Stimulated activated CD8-positive, alpha-beta memory T cell treated with anti-CD3 and anti-CD28 coated beads, Interleukin-15, amount 100 ng/mL, for 1 hour (primary cell): ENCODE results near the gene CD59.
"Not testable (repeated sequence)": the region's sequence is repeated elsewhere in the genome, so short reads cannot be mapped to it uniquely, and the experiment has no call there.

ENCODE experiments used
- DNase-seq: peaks from one replicate; pipeline ENCODE4 v3.0.0-alpha.2; 2020; ENCODE audit warnings: low read depth

CD59 gene

DNA sequence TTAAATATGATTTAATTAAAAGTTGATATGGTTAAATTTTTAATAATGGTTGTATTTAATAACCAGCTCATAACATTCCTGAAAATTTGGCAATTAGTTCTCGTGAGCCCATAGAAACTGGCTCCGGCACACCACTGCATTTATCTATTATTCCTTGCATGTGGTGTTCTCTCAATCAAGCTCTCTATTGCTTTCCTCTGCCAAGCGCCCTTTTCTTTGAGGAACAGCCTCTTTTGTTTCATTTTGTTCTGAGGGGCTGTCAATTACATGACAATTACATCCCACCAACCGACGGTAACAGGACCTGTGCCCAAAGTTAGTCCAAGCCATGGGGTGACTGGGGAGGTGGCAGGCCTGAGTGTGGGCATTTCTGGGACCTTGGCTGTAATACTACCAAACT lies 43.7 kb downstream of the CD59 start:
- DNase-seq: no peak

DNA sequence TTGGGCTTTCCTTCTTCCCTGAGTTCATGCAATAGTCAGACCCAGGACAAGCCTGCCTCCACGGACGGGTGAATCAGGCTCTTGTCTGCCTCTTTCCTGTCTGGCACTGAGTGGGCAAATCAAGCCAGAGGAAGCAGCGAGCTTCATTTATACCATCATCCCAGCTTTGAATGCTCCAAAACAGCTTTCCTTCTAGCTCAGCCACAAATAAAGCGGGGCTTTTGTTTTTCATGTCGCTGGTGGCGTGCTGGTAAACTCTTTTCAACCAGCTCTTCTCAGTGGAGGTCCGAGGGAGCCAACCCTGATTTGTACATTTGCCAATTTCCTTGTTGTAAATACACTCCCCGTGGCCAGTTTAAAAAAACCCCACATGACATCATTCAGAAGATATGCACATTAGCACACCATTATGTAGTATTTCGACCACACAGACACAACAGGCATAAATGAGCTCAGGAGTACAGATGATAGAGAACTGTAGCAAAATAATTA lies 44.2 kb downstream of the CD59 start:
- DNase-seq: no peak

DNA sequence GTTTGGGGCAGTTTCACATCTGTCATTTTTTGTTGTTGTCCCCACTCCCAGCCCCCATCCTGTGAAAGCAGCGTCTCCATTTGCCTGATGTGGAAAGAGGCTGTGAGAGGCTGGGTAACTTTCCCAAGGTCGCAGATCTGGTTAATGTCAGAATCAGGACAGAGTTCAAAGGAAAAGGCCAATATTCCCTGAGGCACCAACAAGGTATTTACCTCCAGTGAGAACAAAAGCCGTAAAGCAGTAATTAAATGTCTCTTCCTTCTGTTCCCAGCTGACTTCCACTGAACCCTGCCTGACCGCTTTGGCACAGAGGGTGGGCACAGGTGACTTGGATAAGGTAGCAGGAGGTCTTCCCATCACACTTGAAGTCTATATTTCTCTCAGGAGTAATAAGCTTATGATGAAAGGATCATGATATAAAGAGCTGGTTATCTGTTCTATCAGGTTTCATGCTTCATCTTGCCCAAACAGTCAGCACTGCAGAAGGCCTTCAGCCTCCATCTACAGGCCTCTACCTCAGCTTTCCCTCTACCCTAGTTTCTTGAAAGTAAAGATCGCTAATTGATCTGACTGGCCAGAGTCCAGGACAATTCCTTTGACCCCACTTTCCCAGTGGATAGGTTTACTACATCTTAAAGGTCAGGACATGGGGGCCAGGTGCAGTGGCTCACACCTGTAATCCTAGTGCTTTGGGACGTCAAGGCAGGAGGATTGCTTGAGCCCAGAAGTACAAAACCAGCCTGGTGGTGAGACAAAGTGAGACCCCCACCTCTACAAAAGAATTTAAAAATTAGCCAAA lies 45.0 kb downstream of the CD59 start:
- DNase-seq: no peak

DNA sequence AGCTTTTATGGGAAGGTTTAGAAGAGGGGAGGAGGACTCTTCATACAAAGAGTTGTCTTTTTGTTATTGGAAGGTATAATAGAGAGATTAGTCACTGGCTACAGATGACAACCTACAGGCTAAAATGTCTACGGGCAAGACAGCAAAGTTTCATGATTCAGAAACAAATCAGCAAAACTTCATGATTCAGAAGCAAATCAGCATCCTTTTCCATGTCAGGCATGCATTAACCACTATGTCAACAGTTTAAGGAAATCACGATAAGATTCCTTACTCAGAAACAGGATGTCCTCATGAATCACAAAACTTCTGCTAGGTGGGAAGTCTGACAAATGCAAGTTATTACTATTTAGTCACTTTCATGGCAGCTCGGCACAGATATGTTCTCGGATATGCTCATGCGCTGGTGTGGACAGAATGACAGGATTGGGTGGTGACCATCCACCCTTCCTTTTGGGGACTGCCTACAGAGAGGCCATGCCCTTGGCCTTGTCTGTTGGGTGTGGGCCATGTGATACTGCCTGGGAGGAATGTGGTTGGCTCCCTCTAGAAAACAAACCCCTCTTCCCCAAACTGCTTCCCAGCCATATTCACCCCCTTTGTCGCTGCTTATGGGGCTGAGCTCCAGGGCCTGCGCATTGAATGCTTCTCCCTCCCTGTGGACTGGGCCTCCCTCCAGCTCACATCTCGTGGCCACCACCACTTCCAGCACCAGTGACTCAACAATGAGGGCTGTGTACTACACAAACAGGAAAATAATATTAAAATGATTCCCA lies 45.7 kb downstream of the CD59 start:
- no peak for DNase-seq

DNA sequence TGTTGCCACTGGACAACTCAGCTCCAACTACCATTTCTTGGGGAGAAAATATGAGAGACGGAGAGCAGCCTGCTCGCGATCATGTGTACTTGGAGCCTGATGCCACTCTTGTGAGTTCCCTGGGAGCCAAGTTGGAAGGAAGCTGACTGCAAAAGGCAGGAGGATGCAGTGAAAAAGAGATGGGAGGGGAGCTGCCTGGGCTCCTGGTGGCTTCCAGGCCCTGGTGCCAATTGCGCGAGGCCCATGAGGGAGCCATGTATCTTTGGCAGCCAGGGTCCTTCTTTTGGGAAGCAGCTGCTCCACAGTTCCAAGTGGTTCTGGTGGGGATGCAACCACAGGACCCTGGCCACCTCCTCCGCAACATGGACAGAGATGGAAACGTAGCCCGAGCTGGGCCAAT lies 46.7 kb downstream of the CD59 start:
- no peak for DNase-seq

DNA sequence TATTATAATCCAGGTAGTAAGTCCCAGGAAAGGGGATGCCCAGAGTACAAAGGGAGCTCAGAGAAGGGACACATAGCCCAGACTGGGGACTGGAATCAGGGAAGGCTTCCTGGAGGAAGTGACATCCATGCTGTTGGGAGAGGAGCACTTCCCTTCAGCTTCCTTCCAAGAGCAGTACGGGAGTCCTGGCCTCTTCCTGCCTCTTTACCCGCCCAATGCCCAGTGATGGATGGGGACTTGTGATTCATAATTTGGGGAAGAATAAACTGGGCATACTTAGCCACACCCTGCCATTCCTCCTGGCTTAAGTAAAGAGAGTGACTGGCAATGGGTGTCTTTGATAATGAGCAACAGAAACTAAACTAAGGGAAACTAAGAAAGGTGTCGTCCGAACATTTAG lies 47.1 kb downstream of the CD59 start:
- no peak for DNase-seq

DNA sequence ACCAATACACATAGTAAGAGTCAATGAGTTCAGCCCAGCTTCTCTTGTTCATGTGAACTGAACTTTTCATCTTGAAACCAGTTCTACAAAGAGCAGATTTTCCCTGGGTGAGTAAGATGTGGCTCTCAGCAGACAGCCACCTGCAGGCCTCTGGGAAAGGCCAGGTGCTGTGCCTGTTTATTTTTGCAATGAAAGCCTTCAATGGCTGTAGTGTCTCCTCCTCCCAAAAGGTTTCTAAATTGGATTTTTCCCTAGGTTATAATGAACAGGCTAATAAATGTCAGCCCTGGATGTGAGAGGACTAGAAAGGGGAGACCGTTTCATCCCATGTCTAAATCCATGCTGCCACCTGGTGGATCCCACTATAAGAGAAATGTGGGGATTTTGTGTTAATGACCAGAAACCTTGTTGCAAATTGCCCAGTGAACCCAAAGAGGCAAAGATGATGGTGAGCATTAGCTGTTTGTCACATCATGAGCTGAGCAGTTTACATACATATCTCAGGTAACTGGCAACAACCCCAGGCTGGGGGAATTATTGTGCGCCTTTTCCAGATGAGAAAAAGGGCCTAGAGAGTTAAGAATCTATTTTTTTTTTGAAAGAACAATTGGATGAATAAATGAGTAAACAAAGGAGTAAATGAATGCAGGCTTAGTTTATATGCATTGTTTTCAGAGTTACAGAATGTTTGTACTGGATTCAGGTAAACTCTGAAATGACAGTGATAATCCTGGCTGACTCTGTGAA lies 48.3 kb downstream of the CD59 start:
- no peak for DNase-seq

DNA sequence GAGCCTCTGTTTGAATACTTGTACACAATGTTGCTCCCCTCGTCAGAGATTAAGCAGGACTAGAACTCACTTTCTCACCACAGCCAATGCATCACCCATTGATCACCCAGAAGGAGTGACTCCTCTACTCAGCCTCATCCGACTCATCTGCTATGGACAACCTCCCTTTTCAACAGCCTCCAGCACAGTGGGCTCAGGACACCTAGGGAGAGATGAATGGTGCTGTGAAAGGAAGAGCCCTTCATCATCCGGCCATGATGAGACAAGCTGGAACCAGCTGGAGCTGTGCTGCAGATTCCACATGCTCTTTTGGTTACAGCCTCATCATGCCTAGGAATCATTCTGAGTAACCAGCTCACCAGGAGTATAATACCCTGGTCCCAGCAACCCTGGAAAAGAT lies 51.1 kb downstream of the CD59 start:
- DNase-seq: no peak

DNA sequence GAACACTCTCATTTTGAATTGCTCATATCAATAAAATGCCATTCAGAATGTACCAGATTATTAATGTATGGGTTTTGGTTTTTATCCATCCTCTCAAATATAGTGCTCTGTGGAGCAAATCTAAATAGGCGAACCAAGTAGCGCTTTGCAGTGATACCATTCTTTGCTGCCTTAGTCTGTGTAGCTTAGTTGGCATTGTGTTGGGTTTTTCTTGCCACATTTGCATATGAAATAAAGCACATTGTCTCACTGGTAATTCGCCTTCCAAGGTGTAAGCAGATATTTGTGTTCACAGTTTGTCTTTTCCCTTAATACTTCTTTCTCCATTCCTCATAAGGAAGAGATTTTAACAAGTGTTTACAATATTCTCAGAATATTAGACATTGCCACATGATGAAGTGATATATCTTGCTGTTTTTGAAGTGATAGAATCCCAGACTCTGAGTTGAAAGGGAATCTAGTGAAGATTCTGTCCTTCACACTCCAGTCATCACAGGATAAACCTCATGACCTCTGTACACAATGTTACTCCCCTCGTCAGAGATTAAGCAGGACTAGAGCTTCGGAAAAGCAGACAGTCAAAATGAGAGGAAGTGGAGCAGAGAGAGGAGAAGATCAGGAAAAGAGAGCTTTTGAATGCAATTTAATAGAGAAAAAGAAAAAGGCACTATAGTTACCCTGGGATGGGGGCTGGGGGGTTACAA lies 52.1 kb downstream of the CD59 start:
- DNase-seq: no peak

DNA sequence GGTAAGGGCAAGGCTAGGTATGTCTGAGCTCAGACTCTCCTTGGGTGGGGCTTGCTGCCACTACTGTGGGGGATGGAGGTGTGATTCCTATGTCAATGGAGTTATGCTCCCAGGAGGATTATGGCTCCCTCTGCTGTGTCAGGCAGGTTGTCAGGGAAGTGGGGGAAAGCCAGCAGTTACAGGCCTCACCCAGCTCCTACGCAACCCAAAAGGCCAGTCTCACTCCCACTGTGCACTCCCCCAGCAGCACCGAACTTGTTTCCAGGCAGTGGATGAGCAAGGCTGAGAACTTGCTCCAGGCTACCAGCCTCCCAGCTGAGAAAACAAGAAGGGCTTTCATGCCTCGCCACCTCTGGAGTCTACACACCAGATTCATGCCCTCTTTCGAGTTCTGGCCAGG lies 53.8 kb downstream of the CD59 start:
- no peak for DNase-seq

DNA sequence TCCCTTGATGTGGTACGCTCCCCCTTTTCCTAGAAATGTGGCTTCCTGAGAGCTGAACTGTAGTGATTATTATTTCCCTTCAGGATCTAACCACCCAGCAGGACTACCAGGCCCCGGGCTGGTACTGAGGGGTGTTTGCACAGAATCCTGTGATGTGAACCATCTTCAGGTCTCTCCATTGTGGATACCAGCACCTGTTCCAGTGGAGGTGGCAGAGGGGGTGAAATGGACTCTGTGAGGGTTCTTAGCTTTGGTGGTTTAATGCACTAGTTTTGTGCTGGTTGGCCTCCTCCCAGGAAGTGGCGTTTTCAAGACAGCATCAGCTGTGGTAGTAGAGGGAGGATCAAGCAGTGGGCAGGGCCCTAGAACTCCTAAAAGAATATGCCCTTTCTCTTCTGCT lies 54.2 kb downstream of the CD59 start:
- no peak for DNase-seq

DNA sequence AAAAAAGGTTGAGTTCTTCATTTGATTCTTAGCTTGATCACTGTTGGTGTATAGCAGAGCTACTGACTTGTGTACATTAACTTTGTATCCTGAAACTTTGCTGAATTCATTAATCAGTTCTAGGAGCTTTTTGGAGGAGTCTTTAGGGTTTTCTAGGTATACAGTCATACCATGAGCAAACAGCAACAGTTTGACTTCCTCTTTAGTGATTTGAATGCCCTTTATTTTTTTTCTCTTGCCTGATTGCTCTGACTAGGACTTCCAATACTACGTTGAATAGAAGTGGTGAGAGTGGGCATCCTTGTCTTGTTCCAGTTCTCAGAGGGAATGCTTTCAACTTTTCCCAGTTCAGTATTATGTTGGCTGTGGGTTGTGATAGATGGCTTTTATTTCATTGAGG lies 57.6 kb downstream of the CD59 start:
- DNase-seq: not testable (repeated sequence)

DNA sequence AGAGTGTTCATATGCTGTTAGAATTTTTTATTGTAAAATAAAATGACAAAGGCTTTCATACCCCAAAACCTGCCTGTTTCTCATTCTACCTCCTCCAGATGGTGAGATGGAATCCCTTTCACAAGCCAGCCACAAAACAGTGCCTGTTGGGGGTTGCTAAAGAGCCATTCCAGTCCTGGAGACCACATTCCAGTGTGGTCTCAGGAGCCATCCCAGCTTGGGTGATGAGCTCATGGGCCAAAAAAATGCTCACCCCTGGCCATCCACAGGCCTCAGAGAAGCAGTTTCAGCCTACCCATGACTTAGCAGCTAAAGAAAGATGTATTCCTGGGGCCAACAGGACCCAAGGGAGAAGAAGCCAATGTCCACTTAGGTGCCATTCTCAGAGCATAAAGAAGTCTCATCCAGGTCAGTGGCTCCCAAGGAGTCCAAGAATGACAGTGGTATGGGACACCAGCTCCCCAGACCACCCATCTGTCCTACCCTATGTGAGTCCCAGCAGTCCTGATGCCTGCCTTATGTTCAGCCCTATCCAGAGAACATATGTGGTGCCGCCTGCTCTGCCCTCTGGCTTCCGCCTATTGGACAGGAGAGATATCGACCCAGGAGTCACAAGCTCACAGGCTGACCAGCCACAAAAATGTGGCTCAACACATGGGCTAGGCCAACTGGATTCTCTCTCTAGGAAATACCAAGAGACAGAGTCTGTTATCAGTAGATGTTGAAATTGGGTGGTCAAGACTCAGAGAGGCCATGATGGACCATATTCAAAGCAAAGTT lies 62.0 kb downstream of the CD59 start:
- DNase-seq: no peak

DNA sequence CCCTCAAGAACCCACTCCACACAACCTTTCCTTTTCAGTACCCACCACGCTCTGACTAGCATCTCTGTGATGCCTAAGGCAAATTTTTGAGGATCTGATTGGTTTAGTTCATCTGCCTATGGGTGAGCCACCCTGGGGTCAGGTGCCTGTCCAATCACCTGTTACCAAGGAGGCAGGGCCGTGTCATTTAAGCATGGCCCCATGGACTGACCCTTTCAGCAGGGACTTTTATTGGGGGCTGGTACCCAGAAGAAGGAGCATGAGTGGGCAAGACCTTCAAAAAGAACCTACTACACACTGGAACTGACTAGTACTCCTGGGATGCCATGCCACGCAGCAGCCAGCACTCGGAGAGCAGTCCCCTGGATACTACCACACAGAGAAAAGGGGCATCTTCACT lies 64.0 kb downstream of the CD59 start:
- no peak for DNase-seq

DNA sequence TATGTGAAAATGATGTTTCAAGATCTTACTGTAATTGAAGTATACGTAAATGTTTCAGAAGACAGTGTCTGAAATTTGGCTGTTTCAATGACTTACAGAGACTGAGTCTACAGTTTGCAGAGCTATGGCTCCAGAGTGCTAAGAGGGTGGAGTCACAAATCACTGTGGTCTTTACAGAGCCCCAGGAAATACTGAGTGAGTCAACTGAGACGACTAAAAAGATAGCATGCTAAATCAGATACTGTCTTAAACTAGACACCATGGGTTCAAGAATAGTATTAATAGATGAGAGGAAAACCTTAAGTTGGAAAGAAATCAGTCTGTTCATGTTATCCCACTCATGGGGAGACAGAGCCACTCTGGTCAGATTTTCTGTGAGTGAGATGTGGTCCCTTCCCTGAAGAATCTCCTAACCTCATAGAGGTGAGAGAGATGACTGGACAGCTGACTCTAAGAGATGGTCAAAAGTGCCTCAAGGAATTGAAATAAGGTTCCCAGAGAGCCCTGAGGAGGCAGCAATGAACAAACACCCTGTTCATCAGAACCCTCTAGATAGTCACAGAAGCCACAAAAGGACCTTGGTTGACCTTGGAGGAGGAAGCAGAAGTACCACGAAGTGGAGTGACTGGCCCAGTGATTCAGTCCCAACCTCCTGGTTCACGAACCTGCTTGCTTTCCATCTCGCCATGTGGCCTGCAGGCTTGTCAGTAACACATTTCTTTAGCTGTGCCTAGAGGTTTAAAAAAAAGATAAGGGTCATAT lies 65.8 kb downstream of the CD59 start:
- no peak for DNase-seq

DNA sequence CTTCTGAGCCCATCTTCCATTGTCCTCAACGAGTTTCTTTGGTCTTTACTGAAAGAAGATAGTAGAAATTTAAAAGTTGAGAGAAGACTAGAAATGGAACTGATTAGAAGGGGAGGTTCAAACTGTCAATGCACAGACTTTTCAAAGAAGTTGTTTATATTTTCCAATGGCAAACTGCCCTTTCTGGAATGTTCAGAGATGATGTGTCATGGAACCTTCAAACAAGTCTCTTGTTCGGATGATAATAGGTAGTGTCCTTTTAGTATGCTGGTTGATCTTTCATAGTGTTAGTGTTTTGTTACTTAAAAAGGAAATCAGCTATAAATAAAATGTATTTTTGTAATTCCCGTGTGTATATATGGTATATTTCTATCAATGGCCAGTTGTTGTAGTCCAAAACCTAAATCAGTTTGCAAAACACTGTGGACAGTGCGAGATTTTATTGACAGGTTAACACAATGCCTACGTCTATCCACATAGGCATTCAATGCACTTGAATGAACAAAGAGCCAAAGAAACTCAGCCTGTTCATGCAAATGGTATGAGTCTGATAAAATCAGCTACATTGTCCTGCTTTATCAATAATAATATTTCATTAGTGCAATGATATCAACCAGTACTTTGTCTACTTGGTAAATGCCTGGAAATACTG lies 66.5 kb downstream of the CD59 start:
- no peak for DNase-seq

DNA sequence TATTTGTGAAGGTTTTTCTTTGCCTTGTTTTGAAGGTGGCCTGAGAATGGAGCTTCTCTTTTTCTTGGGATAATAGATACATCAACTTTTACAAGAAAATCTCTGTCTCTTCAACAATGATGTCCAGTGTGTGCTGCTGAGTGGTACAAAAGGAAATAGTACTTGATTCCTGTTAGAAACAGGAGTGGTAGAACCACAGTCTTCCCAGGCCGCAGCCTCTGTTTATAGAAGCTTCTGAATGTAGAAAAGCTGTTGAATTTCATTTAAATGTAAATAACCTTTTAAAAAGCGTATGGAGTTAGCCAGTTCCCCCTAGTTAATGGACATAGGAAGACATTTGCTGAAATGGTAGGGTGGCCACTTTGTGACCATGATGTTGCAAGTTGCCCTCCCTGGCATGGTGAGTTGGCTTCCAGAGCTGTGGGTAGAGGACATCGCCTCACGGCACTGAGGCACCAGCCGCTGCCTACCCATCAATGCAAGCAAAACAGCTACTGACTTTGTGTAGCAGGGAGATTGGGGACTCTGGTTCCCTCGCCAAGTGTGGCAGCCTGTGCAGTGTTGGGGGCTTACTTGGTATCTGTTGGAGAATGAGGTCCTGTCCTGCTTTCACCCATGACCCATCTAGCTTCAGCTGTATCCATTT lies 67.1 kb downstream of the CD59 start:
- no peak for DNase-seq

DNA sequence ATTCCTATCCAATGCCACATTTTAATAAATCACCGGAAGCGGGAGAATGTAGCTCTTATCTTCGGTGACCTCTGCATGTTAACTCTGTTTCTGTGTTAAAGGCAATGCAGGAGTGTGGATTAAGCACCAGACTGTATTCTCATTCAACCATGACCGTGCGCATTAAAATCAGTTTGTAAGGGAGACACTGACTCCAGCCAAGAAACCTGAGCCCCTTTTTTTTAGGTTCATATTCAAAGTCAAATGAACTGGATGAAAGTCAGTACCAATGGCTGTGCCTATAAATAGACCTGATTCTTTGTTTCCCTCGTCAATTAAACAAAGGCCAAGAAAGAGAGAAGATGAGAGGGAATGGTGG lies 67.8 kb downstream of the CD59 start:
- DNase-seq: no peak

DNA sequence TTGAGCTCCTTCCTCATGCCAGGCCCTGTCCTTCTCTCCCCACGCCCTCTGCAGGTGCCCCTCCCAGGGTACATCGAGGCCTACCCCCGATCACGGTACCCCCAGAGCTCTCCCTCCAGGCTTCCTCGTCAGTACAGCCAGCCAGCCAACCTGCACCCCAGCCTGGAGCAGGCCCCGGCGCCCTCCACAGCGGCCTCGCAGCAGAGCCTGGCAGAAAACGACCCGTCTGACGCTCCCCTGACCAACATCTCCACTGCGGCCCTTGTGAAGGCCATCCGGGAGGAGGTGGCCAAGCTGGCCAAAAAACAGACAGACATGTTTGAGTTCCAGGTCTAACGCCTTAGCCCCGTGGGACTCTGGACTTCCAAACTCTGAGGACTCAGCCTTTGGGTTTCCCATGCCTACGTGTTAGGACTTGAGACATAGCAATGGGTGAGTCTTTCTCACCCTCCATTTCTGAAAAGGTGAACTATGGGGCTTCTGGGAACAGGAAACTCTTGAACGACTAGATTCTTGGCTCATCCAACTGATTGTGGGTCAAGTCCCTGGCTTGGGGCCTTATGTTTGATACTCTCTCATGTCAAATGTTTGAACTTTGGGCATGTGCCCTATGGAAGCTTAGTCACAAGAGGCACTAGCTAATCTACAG lies 68.3 kb downstream of the CD59 start:
- no peak for DNase-seq
